HG02870 (cell line): ENCODE measurements around the gene CTNNBL1.

ENCODE experiments used
- ATAC-seq: cut with Tn5 transposase; IDR thresholded peaks from one replicate; pipeline ENCODE4 v1.9.1; 2021; ENCODE audit warnings: mild to moderate bottlenecking, moderate library complexity; ENCODE audit not compliant: unreplicated experiment

CTNNBL1 gene

GRCh38 chr20:37775200-37775599 lies 81.4 kb downstream of the CTNNBL1 start:
- ATAC-seq = no peak

DNA sequence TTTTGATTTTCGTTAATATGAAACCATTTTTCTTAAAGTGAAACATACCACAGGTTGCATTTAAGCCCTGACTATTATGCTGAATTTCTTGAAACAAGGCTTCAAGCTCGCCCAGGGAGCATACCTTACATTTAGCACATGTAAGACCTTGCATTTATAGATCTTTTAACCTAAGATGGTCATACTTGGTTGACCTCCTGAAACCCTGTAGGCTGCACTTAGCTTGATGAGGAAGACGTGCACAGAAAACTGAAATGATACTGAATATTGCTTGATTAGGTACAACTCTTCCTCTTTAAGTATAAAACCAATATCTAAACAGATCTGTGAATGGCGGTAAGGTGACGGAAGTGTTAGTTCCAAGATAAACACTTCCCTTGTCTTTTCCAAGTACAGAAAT lies 82.2 kb downstream of the CTNNBL1 start:
- ATAC-seq = no peak

- ATAC-seq = no peak
These were observed 82.7 kb downstream of the CTNNBL1 start for GRCh38 chr20:37776526-37776925.

GRCh38 chr20:37777012-37777950 lies 83.5 kb downstream of the CTNNBL1 start:
- ATAC-seq = no peak

DNA sequence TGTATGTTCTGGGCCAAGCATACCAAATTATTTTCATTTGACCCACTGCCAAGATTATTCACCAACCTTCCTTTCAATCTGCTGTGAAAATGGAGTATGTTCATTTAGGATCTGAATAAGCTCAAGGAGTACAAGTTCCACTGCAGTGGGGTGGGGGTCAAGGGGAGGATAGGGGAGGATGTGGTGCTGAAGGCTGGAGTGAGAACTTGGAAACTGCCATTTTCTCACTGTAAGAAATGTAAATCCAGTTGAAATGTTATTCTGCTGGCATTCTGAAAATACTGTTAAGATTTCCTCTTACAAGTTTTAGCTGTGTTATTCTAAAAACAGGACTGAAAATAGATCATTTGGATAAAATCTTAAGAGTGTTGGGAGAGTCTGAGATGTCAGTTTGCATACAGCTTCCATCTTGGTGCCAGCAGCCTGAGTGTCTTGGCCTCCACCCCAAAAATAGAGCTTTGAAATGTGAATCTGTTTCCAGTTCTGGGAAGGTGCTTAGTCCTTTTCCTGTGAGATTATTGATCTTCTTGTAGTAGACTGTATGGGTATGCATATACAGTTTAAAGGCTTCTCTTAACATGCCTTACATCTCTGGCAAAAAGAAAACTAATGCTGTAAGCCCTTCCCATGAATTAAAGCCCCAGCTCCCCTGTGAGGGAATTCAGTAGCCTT lies 84.3 kb downstream of the CTNNBL1 start:
- ATAC-seq = no peak

- ATAC-seq = no peak
These were observed 87.8 kb downstream of the CTNNBL1 start for GRCh38 chr20:37781626-37782025.

- no peak for ATAC-seq
These were observed 92.2 kb downstream of the CTNNBL1 start for GRCh38 chr20:37786043-37786442.

DNA sequence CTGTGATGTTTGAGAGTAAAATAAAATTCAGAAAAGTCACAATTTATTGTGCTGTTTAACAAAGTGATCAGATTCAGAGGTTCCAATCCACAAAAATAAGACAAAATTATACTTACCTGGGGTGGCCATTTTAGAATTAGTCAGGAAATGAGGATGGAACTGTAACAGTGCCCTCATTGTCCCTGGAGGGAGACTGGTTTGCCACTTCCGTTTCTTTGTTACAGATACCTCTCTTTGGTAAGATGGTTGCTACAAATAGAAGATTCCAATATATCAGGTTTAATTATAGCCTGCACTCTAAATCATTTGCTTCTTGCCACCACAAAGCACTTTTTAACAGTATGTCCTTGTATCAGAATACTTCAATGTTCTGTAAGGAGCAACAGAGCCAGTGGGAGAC lies 95.6 kb downstream of the CTNNBL1 start:
- no peak for ATAC-seq

GRCh38 chr20:37790900-37791299 lies 97.1 kb downstream of the CTNNBL1 start:
- ATAC-seq = no peak

DNA sequence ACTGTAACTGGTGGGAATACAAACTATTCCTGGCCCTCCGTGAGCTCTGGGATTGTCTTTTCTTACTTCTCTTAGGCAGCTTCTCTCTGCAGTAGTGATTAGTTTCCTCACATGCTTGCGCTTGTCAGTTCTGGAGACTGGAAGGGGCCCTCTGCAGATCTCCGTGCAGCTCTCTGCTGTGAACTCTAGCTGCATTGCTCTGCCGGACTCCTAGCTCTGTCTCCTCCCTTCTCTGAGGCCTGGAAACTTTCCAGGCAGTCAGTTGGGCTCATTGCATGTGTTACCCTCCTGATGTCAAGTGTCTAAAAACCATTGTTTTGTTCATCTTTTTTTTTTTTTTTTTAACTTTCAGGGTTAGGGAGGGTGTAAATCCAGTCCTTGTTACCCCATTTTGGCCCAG lies 102.3 kb downstream of the CTNNBL1 start:
- ATAC-seq = no peak

GRCh38 chr20:37796733-37797132 lies 102.9 kb downstream of the CTNNBL1 start:
- no peak for ATAC-seq

GRCh38 chr20:37797669-37798175 lies 103.9 kb downstream of the CTNNBL1 start:
- ATAC-seq = no peak

DNA sequence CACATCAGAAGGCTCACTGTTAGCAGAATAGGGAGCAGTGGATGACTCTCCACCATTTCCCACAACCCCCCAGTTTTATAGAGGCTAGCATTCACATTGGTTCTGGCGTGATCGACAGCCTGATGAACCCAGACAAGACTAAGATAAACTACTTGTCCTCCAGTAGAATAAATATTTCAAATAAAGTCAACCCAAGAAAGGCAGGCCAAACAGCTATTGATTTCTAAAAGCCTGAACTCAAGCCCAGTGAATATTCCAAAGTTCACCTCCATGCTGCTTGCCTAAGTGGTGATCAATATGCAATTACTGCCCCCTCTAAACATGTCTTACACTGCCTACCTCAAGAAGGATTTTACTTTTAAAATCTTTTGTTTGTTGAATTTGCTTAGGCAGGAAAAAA lies 104.5 kb downstream of the CTNNBL1 start:
- ATAC-seq = no peak

DNA sequence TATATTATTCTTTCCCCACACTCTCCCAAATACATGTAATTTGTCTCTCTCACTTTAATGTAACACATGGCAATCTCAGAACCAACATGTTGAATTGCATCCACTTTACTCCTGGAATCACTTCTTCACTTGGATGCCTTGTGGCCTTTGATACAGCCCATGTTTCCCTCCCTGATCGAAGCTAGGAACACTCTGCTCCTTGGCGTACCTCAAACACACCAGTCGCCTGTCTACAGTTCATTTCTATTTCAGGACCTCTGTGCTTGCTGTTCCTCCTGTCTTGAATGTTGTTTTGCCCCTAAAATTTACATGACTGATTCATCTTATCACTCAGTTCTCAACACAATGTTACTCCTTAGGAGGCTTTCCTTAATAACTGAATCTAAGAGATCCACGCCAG lies 106.8 kb downstream of the CTNNBL1 start:
- no peak for ATAC-seq

- ATAC-seq = no peak
These were observed 108.1 kb downstream of the CTNNBL1 start for GRCh38 chr20:37801921-37802320.

DNA sequence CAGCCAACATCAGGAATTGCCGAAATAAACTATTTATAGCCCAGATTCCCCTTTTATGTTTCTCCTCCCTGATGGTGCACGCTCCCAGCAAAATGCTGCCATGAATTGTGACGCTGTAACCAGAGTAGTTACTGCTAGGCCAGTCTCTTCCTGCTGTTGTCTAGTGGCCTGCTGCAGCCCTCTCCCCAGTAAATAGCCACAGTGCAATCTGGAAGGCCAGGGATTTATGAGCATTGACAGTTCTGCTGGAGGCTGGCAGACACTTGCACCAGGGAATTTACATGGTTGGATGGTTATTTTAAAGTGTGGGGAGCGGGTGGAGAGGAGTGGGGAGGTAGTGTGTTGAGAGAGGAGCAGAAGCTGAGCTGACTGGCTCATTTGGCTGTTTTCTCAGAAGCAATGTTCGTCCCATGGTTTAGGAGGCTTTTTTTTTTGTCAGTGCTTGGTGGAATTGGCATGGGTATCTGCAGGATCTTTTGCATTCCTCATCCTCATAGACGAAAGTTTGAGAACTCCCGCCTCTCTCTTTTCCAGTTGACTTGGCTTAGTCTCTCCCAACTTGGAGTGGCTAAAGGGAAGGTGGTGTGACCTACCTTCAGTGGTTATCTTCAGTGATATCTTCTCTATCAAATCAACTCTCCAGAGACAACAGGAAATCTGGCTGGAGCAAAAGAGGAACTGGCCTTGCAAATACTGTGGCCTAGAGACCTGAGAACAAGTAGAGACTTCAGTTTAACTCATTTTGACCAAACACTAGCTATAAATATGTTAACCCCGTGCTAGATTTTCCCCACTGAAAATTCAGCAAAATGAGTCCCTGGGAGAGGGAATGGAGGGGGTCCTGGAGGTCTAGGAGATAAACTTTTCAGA lies 109.8 kb downstream of the CTNNBL1 start:
- peak; percentile 53 for ATAC-seq

- no peak for ATAC-seq
These were observed 111.0 kb downstream of the CTNNBL1 start for GRCh38 chr20:37804584-37805566.

GRCh38 chr20:37807471-37808232 lies 113.8 kb downstream of the CTNNBL1 start:
- no peak for ATAC-seq
